ENCODE data around the gene HEPHL1.
"Not testable (repeated sequence)": the region's sequence is repeated elsewhere in the genome, so short reads cannot be mapped to it uniquely, and the experiment has no call there.

The HEPHL1 gene

DNA sequence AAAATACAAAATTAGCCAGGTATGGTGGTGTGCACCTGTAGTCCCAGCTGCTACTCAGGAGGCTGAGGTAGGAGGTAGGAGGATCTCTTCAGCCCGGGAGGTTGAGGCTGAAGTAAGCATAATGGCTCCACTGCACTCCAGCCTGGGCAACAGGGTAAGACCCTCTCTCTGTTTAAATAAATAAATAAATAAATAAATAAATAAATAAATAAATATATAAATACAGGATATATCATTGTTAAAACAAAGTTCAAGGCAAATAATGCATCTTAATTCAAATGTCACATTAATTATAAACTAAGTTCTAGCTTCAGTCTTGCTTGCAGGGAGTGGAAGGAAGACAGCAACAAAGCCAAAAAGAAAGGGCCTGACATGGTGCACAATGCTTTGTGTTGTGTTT, 63.0 kb downstream of the HEPHL1 start:
- DNase-seq (ENCODE audit: low read depth in 2 of 2): no peak

- no peak for DNase-seq (ENCODE audit: low read depth in 2 of 2)
Measured at GRCh38 chr11:94088906-94089305, 67.8 kb downstream of the HEPHL1 start.

- no peak for DNase-seq (ENCODE audit: low read depth in 2 of 2)
Measured at GRCh38 chr11:94089341-94089740, 68.2 kb downstream of the HEPHL1 start.

- DNase-seq (ENCODE audit: low read depth in 2 of 2): no peak
Measured at GRCh38 chr11:94090401-94090800, 69.2 kb downstream of the HEPHL1 start.

DNA sequence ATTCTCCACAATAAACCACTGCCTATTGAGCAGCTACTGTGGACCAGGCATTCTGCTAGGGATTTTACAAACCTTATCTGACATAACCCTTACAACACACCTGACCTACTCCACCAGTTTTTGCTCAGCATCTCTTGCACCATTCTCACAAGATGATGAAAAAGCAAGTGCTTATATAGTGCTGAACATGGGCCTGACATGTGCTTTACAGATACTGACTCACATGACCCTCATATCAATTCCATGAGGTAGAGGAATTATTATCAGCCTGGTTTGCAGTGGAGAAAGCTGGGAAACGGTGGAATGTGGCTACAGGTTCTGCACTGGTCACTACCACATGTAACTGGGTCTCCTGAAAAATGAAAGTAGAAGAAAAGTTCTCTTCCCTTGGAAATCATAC, 69.9 kb downstream of the HEPHL1 start:
- no peak for DNase-seq (ENCODE audit: low read depth in 2 of 2)

- DNase-seq (ENCODE audit: low read depth in 2 of 2): no peak
Measured at GRCh38 chr11:94100253-94100652, 79.1 kb downstream of the HEPHL1 start.

DNA sequence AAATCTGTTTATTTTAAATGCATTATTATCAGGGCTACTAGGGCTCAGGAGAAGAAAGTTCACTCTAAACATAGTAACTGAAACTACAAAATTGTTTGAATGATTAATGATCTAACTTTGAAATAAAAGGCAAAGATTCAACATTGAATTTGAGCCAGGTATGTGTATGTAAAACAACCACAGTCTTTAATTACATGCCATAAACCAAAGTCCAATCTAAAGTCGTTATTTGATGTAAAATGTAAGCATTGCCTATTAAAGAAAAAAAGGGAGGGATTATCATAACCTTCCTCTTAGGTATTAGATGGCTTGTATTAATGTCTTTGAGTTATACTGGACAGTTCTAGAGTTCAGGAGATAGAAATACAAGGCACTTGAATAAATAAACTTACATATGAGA, 82.3 kb downstream of the HEPHL1 start:
- DNase-seq (ENCODE audit: low read depth in 2 of 2): no peak

- no peak for DNase-seq (ENCODE audit: low read depth in 2 of 2)
Measured at GRCh38 chr11:94104734-94105133, 83.6 kb downstream of the HEPHL1 start.

DNA sequence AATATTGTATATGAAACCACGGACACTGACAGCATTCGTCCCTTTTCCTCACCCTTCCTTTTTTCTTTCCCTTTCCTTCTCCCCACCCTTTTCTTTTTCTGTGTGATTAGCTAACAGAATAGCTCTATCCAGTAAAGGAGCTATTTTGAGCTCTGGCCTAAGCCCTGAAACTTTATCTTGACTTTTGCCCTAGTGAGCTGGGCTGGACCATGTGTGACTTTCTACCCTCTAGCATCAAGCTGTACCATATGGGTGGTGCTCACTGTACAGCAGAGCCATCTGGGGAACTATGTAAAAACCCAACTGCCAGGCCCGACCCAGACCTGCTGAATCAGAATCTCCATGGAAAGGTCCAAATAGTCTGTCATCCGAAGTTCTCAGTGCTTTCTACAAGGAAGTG, 85.6 kb downstream of the HEPHL1 start:
- DNase-seq (ENCODE audit: low read depth in 2 of 2): no peak

DNA sequence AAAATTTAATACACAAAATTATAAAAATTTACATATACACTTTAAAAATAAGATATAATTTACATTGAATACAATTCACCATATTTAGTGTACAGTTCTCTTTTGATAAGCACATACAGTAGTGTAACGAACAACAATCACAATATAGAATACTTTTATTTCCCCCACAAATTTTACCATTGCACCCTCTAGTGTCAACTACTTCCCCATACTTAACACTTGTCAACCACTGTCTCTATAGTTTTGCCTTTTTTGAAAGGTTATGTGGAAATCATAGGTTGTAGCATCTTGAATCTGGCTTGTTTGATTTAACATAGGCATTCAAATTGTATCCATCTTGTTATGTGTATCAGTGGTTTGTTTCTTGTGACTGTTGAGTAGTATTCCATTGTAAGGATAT, 86.2 kb downstream of the HEPHL1 start:
- no peak for DNase-seq (ENCODE audit: low read depth in 2 of 2)

GRCh38 chr11:94111241-94111640, 90.1 kb downstream of the HEPHL1 start:
- DNase-seq (ENCODE audit: low read depth in 2 of 2): no peak

- no peak for DNase-seq (ENCODE audit: low read depth in 2 of 2)
Measured at GRCh38 chr11:94111660-94112059, 90.5 kb downstream of the HEPHL1 start.

DNA sequence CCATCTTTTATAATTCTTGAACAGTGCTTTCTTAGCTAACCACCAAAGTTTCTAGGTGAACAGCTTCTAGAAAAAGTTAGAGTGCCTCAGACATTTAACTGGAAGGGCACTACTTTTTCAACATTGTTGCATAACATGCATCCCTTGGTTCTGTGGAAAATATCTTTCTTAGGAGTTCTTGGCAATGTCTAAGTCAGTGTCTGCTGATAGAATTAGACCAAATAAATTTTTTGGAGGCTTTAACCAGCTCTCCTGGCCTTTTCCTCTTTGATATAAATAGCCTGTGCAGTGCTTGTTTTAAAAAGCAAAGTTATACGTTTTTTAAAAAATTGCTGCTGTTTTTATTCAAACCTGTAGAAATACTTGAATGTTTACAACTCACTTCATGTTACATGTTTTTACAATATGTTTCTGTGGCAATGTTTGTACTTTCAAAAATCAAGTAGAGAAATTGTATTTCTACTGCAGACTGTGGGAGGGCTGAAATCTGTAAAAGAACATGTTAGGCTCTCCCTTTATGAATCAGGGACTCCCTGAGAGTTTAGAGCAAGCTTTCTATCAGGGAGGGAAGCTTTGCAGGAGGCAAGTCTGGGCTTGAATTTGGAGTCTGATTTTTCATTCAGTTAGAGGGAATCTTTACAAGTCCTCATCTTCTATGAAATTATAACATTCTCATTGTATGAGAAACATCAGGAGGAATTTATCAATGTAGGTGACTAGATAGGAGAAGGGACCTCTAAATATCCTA, 91.2 kb downstream of the HEPHL1 start:
- DNase-seq (ENCODE audit: low read depth in 2 of 2): no peak

- no peak for DNase-seq (ENCODE audit: low read depth in 2 of 2)
Measured at GRCh38 chr11:94117197-94117574, 96.0 kb downstream of the HEPHL1 start.

DNA sequence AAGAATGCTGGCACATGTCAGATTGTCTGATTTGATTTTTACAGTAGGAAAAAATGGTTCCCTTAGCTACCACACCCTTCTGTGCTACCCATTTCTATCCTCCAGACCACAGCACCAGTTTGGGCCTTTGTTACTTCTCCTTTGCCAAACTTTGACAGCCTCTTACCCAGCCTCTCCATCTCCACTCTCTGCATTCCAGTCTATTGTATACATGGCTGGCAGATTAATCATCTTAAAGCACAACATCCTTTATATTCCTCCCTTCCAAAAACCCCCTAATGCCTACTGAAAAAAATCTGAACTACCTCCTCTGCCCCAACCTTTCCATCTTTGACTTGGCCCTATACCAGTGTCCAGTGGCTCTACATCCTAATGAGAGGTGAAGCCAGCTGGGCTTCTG, 96.7 kb downstream of the HEPHL1 start:
- DNase-seq (ENCODE audit: low read depth in 2 of 2): no peak

DNA sequence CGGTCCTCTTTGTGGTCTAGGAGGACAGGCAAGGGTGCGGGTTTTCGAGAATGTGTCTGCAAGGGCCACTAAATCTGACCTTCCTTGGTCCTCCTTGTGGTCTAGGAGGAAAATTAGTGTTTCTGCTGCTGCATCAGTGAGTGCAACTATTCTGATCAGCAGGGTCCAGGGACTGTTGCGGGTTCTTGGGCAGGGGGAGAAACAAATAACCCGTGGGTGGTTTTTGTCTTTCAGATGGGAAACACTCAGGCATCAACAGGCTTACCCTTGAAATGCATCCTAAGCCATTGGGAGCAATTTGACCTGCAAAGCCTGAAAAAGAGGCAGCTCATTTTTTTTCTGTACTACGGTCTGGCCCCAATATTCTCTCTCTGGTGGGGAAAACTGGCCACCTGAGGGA, 98.5 kb downstream of the HEPHL1 start:
- not testable (repeated sequence) for DNase-seq (ENCODE audit: low read depth in 2 of 2)

DNA sequence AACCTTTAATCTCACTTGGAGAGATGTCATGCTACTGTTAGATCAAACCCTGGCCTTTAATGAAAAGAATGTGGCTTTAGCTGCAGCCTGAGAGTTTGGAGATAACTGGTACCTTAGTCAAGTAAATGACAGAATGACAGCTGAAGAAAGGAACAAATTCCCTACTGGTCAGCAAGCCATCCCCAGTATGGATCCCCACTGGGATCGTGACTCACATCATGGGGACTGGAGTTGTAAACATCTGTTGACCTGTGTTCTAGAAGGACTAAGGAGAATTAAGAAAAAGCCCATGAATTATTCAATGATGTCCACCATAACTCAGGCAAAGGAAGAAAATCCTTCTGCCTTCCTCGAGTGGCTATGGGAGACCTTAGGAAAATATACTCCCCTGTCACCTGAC, 99.4 kb downstream of the HEPHL1 start:
- not testable (repeated sequence) for DNase-seq (ENCODE audit: low read depth in 2 of 2)

- DNase-seq (ENCODE audit: low read depth in 2 of 2): no peak
Measured at GRCh38 chr11:94120946-94121345, 99.8 kb downstream of the HEPHL1 start.

- DNase-seq (ENCODE audit: low read depth in 2 of 2): no peak
Measured at GRCh38 chr11:94125407-94126115, 104.4 kb downstream of the HEPHL1 start.

- DNase-seq (ENCODE audit: low read depth in 2 of 2): no peak
Measured at GRCh38 chr11:94127638-94128037, 106.5 kb downstream of the HEPHL1 start.

DNA sequence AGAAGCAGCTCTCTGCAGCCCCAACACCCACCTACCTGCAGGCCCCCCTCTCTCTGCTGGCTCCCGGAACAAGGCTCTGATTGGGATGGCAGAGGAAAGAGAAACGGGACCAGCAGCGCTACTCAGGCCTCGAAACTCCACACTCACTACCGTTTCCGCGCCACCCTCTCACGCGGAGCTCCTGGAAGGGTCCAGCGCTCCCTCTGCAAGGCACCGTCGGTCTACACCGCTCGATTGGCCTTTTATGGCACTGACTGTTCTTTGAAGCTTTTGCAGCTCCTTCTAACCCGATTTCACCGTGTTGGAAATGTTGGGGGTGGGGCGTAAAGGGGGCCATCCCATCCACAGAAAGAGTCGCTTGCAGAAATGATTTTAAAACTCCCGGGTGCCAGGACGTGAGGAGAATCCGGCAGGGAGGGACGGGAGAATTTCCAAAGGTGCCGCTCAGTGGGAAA, 107.2 kb downstream of the HEPHL1 start:
- peak in 1 of 2 donors; percentile 19 for DNase-seq (ENCODE audit: low read depth in 2 of 2)

DNA sequence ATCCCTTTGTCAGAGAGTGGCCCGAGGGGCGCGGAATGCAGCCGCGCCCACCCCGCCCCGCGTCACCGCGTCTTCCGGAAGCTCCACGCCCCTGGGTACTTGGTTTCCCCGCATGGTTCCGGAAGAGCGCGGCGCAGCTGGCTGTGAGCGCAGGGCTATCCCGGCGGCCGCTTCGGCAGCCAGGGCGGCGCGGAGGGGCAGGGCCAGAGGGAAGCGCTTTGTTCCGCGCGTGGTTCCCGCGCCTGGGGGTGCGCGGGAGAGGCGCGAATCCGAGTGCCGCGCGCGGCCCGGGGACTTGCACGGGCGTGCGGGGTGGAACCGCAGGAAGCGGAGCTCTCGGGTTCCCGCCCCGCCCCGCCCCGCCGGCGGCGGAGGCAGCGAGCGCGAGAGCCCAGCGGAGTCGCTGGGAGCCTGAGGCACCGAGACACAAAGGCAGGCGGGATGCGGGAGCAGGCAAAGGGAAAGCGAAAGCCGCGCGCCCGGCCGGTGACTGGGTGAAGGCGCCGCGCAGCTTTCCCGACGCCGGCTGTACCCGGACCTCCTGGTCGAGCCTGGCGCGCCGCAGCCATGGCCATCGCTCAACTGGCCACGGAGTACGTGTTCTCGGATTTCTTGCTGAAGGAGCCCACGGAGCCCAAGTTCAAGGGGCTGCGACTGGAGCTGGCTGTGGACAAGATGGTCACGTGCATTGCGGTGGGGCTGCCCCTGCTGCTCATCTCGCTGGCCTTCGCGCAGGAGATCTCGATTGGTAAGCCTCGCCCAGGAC, 107.8 kb downstream of the HEPHL1 start, which contains the start of gene PANX1:
Gene PANX1 (plus strand): TSS at position 96 of the 766 bp plus-strand sequence. CDS start 472 bp downstream, at position 568.
- DNase-seq (ENCODE audit: low read depth in 2 of 2): peak; percentile 68
